HEK293 (cell line): Measurements from ENCODE around the gene AMPH.

Experiments
- CTCF ChIA-PET: fragments of 350-600 bp; formaldehyde crosslinking; extraction: SDS; loops from one replicate; lab custom pipeline; 2021; ENCODE audit warnings: antibody characterized with exemption; lab: Yijun Ruan, JAX
- POLR2A ChIA-PET: fragments of 300-600 bp; formaldehyde crosslinking; extraction: SDS; loops from one replicate; lab custom pipeline; 2020; ENCODE audit warnings: antibody characterized with exemption, inconsistent platforms; lab: Yijun Ruan, JAX
- H3K27ac ChIP-seq: fragments of 200-500 bp; sonication (Bioruptor generic); 2 replicates; pipeline ENCODE4 v1.5.1; 2014; ENCODE audit warnings: low read depth, low read length, control low read depth, inconsistent platforms; ENCODE audit errors: extremely low read depth
- H3K36me3 ChIP-seq, 2 experiments: fragments of 200-500 bp in 1 of 2; sonication (Bioruptor generic) in 1 of 2; 1 replicate in 1 of 2; 2 replicates in 1 of 2; pipeline ENCODE4 v1.5.1; 2014 to 2017; ENCODE audit warnings: inconsistent platforms in 2 of 2, low read length in 2 of 2; ENCODE audit not compliant: control insufficient read depth in 2 of 2, insufficient read depth in 1 of 2
- H3K4me1 ChIP-seq: fragments of 200-500 bp; sonication (Bioruptor generic); 2 replicates; pipeline ENCODE4 v1.5.1; 2014; ENCODE audit warnings: mild to moderate bottlenecking, low read length, inconsistent platforms; ENCODE audit not compliant: control insufficient read depth, insufficient read depth
- H3K4me3 ChIP-seq: 2 replicates; pipeline ENCODE4 v1.5.1; 2011; ENCODE audit warnings: low read depth, mild to moderate bottlenecking, control low read depth, low read length, moderate library complexity
- H3K9me3 ChIP-seq: fragments of 200-500 bp; sonication (Bioruptor generic); 2 replicates; pipeline ENCODE4 v1.5.1; 2014; ENCODE audit warnings: low read depth, low read length, inconsistent platforms; ENCODE audit not compliant: control insufficient read depth, insufficient read depth
- BCL11A ChIP-seq: fragments of 450-650 bp; formaldehyde crosslinking; IDR thresholded peaks from 2 replicates; pipeline ENCODE4 v1.5.1; 2016; ENCODE audit warnings: low read depth, missing biosample characterization, missing genetic modification characterization
- GLIS1 ChIP-seq: fragments of 450-650 bp; formaldehyde crosslinking; IDR thresholded peaks from 2 replicates; pipeline ENCODE4 v1.5.1; 2016; ENCODE audit warnings: missing biosample characterization, missing genetic modification characterization
- KLF16 ChIP-seq: fragments of 450-650 bp; formaldehyde crosslinking; IDR thresholded peaks from 2 replicates; pipeline ENCODE4 v1.5.1; 2017; ENCODE audit warnings: missing biosample characterization, missing genetic modification characterization
- MZF1 ChIP-seq: fragments of 450-650 bp; formaldehyde crosslinking; IDR thresholded peaks from 2 replicates; pipeline ENCODE4 v1.5.1; 2017; ENCODE audit warnings: missing biosample characterization, missing genetic modification characterization, borderline replicate concordance
- SCRT2 ChIP-seq: fragments of 450-650 bp; formaldehyde crosslinking; IDR thresholded peaks from 2 replicates; pipeline ENCODE4 v1.5.1; 2016; ENCODE audit warnings: missing biosample characterization, missing genetic modification characterization
- SP2 ChIP-seq: fragments of 450-650 bp; formaldehyde crosslinking; IDR thresholded peaks from 2 replicates; pipeline ENCODE4 v1.5.1; 2016; ENCODE audit warnings: missing biosample characterization, missing genetic modification characterization
- ZNF2 ChIP-seq: fragments of 450-650 bp; formaldehyde crosslinking; IDR thresholded peaks from 2 replicates; pipeline ENCODE4 v1.5.1; 2016; ENCODE audit warnings: missing biosample characterization, missing genetic modification characterization
- ZNF324 ChIP-seq: fragments of 450-650 bp; formaldehyde crosslinking; IDR thresholded peaks from 2 replicates; pipeline ENCODE4 v1.5.1; 2016; ENCODE audit warnings: missing biosample characterization, missing genetic modification characterization
- ZNF544 ChIP-seq: fragments of 450-650 bp; formaldehyde crosslinking; IDR thresholded peaks from 2 replicates; pipeline ENCODE4 v1.5.0; 2017; ENCODE audit warnings: missing biosample characterization, missing genetic modification characterization
- ZNF548 ChIP-seq: fragments of 450-650 bp; formaldehyde crosslinking; IDR thresholded peaks from 2 replicates; pipeline ENCODE4 v1.5.1; 2016; ENCODE audit warnings: missing biosample characterization, missing genetic modification characterization
- ZNF596 ChIP-seq: fragments of 450-650 bp; IDR thresholded peaks from 2 replicates; pipeline ENCODE4 v1.5.0; 2018; ENCODE audit warnings: missing biosample characterization, mild to moderate bottlenecking, missing genetic modification characterization, moderate library complexity
- ZNF701 ChIP-seq: fragments of 450-650 bp; formaldehyde crosslinking; IDR thresholded peaks from 2 replicates; pipeline ENCODE4 v1.5.1; 2016; ENCODE audit warnings: missing biosample characterization, missing genetic modification characterization
- TF ChIP-seq, protein P1 (sequence below): fragments of 450-650 bp; formaldehyde crosslinking; IDR thresholded peaks from 2 replicates; pipeline ENCODE4 v1.5.1; 2016; ENCODE audit warnings: missing biosample characterization, missing genetic modification characterization
- TF ChIP-seq, protein P2 (sequence below): fragments of 450-650 bp; formaldehyde crosslinking; IDR thresholded peaks from 2 replicates; pipeline ENCODE4 v1.5.1; 2017; ENCODE audit warnings: missing biosample characterization, missing genetic modification characterization
- TF ChIP-seq, protein P3 (sequence below): fragments of 450-650 bp; formaldehyde crosslinking; IDR thresholded peaks from 2 replicates; pipeline ENCODE4 v1.5.1; 2016; ENCODE audit warnings: missing biosample characterization, missing genetic modification characterization
- TF ChIP-seq, protein P4 (sequence below): fragments of 450-650 bp; formaldehyde crosslinking; IDR thresholded peaks from 2 replicates; pipeline ENCODE4 v1.5.1; 2016; ENCODE audit warnings: missing biosample characterization, missing genetic modification characterization
- TF ChIP-seq, protein P5 (sequence below): fragments of 450-650 bp; formaldehyde crosslinking; IDR thresholded peaks from 2 replicates; pipeline ENCODE4 v1.5.1; 2016; ENCODE audit warnings: missing biosample characterization, missing genetic modification characterization
- TF ChIP-seq, protein P6 (sequence below): fragments of 450-650 bp; formaldehyde crosslinking; IDR thresholded peaks from 2 replicates; pipeline ENCODE4 v1.5.1; 2016; ENCODE audit warnings: missing biosample characterization, missing genetic modification characterization
- TF ChIP-seq, protein P7 (sequence below): fragments of 450-650 bp; formaldehyde crosslinking; IDR thresholded peaks from 2 replicates; pipeline ENCODE4 v1.5.1; 2017; ENCODE audit warnings: missing biosample characterization, missing genetic modification characterization
- TF ChIP-seq, protein P8 (sequence below): fragments of 450-650 bp; formaldehyde crosslinking; IDR thresholded peaks from 2 replicates; pipeline ENCODE4 v1.5.1; 2016; ENCODE audit warnings: missing biosample characterization, missing genetic modification characterization, borderline replicate concordance

Gene AMPH

DNA sequence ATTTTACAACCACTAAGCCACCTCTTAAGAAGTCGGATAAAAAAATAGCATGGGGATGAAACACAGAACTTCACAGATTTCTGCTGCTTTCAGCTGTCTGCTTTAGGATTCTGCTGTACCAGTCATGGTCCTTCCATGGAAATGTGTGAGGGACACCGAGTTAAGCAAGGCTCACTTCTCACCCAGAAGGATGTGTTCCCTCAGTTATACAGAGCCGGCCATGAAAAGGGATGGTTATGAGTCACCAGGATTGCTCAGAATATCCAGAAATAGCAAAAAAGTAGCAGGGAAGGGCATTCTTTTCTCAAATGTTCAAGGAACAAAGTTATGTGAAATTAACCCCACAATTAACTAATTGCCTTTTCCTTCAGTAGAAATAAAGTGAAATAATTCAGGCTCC is 124.4 kb downstream of the AMPH start:
- Histone ChIP-seq H3K27ac (no peak overlapping the region), H3K4me3 (no peak overlapping the region), H3K36me3 (no peaks in the 10 kb centered on the region), H3K9me3 (no peaks in the 10 kb centered on the region), H3K4me1 (no peaks in the 10 kb centered on the region)
- ChIA-PET POLR2A (no interaction called here), CTCF (interaction anchor here (0.6 to 0.7 kb wide), 2 partner anchors 39 to 325 kb away, joined by 3 read pairs; no protein-coding TSS in a partner anchor)
- TF ChIP-seq, protein P1, sequence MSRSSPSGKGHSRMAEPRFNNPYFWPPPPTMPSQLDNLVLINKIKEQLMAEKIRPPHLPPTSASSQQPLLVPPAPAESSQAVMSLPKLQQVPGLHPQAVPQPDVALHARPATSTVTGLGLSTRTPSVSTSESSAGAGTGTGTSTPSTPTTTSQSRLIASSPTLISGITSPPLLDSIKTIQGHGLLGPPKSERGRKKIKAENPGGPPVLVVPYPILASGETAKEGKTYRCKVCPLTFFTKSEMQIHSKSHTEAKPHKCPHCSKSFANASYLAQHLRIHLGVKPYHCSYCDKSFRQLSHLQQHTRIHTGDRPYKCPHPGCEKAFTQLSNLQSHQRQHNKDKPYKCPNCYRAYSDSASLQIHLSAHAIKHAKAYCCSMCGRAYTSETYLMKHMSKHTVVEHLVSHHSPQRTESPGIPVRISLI (tag by site-specific recombination), result no peak
- TF ChIP-seq ZNF548 (tag by site-specific recombination), result no peak
- TF ChIP-seq, protein P2, sequence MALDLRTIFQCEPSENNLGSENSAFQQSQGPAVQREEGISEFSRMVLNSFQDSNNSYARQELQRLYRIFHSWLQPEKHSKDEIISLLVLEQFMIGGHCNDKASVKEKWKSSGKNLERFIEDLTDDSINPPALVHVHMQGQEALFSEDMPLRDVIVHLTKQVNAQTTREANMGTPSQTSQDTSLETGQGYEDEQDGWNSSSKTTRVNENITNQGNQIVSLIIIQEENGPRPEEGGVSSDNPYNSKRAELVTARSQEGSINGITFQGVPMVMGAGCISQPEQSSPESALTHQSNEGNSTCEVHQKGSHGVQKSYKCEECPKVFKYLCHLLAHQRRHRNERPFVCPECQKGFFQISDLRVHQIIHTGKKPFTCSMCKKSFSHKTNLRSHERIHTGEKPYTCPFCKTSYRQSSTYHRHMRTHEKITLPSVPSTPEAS (tag by site-specific recombination), result no peak
- no peak for TF ChIP-seq ZNF544 (tag by site-specific recombination)
- TF ChIP-seq, protein P3, sequence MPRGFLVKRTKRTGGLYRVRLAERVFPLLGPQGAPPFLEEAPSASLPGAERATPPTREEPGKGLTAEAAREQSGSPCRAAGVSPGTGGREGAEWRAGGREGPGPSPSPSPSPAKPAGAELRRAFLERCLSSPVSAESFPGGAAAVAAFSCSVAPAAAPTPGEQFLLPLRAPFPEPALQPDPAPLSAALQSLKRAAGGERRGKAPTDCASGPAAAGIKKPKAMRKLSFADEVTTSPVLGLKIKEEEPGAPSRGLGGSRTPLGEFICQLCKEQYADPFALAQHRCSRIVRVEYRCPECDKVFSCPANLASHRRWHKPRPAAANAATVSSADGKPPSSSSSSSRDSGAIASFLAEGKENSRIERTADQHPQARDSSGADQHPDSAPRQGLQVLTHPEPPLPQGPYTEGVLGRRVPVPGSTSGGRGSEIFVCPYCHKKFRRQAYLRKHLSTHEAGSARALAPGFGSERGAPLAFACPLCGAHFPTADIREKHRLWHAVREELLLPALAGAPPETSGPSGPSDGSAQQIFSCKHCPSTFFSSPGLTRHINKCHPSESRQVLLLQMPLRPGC (tag by site-specific recombination), result no peak
- TF ChIP-seq, protein P4, sequence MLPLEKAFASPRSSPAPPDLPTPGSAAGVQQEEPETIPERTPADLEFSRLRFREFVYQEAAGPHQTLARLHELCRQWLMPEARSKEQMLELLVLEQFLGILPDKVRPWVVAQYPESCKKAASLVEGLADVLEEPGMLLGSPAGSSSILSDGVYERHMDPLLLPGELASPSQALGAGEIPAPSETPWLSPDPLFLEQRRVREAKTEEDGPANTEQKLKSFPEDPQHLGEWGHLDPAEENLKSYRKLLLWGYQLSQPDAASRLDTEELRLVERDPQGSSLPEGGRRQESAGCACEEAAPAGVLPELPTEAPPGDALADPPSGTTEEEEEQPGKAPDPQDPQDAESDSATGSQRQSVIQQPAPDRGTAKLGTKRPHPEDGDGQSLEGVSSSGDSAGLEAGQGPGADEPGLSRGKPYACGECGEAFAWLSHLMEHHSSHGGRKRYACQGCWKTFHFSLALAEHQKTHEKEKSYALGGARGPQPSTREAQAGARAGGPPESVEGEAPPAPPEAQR (tag by site-specific recombination), result no peak
- no peak for TF ChIP-seq ZNF2 (tag by site-specific recombination)
- TF ChIP-seq, protein P5, sequence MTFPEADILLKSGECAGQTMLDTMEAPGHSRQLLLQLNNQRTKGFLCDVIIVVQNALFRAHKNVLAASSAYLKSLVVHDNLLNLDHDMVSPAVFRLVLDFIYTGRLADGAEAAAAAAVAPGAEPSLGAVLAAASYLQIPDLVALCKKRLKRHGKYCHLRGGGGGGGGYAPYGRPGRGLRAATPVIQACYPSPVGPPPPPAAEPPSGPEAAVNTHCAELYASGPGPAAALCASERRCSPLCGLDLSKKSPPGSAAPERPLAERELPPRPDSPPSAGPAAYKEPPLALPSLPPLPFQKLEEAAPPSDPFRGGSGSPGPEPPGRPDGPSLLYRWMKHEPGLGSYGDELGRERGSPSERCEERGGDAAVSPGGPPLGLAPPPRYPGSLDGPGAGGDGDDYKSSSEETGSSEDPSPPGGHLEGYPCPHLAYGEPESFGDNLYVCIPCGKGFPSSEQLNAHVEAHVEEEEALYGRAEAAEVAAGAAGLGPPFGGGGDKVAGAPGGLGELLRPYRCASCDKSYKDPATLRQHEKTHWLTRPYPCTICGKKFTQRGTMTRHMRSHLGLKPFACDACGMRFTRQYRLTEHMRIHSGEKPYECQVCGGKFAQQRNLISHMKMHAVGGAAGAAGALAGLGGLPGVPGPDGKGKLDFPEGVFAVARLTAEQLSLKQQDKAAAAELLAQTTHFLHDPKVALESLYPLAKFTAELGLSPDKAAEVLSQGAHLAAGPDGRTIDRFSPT, result no peak
- TF ChIP-seq SCRT2 (tag by site-specific recombination), result no peak
- TF ChIP-seq BCL11A (tag by site-specific recombination), result no peak
- TF ChIP-seq, protein P6, sequence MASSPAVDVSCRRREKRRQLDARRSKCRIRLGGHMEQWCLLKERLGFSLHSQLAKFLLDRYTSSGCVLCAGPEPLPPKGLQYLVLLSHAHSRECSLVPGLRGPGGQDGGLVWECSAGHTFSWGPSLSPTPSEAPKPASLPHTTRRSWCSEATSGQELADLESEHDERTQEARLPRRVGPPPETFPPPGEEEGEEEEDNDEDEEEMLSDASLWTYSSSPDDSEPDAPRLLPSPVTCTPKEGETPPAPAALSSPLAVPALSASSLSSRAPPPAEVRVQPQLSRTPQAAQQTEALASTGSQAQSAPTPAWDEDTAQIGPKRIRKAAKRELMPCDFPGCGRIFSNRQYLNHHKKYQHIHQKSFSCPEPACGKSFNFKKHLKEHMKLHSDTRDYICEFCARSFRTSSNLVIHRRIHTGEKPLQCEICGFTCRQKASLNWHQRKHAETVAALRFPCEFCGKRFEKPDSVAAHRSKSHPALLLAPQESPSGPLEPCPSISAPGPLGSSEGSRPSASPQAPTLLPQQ, result no peak
- no peak for TF ChIP-seq SP2 (tag by site-specific recombination)

DNA sequence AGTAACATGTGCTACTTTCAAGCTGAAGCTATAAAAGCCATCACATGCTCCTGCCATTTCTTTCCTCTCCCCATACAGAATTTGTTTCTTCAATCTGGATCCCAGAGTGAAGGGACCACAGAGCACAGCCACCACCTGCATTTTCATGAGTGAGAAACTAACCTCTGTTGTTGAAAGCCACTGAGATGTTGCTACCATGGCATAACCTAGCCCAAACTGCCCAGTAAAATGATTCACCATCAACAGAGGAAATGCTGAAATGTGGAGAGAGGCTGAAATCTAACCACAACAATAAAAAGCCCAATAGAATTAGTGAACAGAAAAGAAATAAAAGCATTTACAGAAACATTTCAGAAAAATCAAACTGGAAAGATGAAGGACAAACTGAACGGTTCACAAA is 125.2 kb downstream of the AMPH start:
- Histone ChIP-seq H3K4me1 (no peaks in the 10 kb centered on the region), H3K27ac (no peak overlapping the region), H3K4me3 (no peak overlapping the region), H3K36me3 (no peaks in the 10 kb centered on the region), H3K9me3 (no peaks in the 10 kb centered on the region)
- no peak for TF ChIP-seq GLIS1 (tag by site-specific recombination)
- TF ChIP-seq, protein P7, sequence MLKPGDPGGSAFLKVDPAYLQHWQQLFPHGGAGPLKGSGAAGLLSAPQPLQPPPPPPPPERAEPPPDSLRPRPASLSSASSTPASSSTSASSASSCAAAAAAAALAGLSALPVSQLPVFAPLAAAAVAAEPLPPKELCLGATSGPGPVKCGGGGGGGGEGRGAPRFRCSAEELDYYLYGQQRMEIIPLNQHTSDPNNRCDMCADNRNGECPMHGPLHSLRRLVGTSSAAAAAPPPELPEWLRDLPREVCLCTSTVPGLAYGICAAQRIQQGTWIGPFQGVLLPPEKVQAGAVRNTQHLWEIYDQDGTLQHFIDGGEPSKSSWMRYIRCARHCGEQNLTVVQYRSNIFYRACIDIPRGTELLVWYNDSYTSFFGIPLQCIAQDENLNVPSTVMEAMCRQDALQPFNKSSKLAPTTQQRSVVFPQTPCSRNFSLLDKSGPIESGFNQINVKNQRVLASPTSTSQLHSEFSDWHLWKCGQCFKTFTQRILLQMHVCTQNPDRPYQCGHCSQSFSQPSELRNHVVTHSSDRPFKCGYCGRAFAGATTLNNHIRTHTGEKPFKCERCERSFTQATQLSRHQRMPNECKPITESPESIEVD (tag by site-specific recombination), result no peak
- TF ChIP-seq ZNF324 (tag by site-specific recombination), result no peak
- no peak for TF ChIP-seq MZF1
- TF ChIP-seq ZNF596, result no peak
- TF ChIP-seq, protein P8, sequence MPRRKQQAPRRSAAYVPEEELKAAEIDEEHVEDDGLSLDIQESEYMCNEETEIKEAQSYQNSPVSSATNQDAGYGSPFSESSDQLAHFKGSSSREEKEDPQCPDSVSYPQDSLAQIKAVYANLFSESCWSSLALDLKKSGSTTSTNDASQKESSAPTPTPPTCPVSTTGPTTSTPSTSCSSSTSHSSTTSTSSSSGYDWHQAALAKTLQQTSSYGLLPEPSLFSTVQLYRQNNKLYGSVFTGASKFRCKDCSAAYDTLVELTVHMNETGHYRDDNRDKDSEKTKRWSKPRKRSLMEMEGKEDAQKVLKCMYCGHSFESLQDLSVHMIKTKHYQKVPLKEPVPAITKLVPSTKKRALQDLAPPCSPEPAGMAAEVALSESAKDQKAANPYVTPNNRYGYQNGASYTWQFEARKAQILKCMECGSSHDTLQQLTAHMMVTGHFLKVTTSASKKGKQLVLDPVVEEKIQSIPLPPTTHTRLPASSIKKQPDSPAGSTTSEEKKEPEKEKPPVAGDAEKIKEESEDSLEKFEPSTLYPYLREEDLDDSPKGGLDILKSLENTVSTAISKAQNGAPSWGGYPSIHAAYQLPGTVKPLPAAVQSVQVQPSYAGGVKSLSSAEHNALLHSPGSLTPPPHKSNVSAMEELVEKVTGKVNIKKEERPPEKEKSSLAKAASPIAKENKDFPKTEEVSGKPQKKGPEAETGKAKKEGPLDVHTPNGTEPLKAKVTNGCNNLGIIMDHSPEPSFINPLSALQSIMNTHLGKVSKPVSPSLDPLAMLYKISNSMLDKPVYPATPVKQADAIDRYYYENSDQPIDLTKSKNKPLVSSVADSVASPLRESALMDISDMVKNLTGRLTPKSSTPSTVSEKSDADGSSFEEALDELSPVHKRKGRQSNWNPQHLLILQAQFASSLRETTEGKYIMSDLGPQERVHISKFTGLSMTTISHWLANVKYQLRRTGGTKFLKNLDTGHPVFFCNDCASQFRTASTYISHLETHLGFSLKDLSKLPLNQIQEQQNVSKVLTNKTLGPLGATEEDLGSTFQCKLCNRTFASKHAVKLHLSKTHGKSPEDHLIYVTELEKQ (tag by site-specific recombination), result no peak
- TF ChIP-seq KLF16 (tag by site-specific recombination), result no peak
- TF ChIP-seq ZNF701, result no peak
- POLR2A ChIA-PET, result no interaction called here
- CTCF ChIA-PET, result interaction anchor here (0.6 to 0.7 kb wide), 2 partner anchors 40 to 324 kb away, joined by 3 read pairs; no protein-coding TSS in a partner anchor
